SKM-1 treated with dmso at 0.1 percent for 144 hours (cell line): ENCODE data around the gene MTUS2.
"Not testable (repeated sequence)": the region's sequence is repeated elsewhere in the genome, so short reads cannot be mapped to it uniquely, and the experiment has no call there.

Source experiments
- DNase-seq: peaks from one replicate; lab custom pipeline; 2025; ENCODE audit not compliant: unreplicated experiment; lab: John Stamatoyannopoulos, UW

The MTUS2 gene

DNA sequence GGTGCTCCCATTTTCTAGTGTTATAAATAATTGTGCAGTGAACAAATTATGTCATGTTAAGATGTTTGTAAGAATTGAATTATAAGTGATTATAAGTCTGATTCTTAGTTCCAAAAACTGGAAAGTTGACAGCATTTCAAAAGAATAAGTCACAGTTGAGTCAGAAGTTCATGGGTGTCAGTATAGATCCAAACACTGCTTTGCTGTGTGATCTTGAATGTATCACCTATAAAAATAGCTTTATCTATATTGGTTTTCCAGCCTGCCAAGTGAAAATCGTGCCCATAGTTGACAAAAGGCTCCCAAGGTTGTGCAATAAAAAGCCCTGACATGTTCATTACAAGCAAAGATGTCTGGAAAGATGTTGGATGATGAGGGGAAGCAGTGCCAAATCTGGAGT, 336.0 kb downstream of the MTUS2 start:
- no peak for DNase-seq

DNA sequence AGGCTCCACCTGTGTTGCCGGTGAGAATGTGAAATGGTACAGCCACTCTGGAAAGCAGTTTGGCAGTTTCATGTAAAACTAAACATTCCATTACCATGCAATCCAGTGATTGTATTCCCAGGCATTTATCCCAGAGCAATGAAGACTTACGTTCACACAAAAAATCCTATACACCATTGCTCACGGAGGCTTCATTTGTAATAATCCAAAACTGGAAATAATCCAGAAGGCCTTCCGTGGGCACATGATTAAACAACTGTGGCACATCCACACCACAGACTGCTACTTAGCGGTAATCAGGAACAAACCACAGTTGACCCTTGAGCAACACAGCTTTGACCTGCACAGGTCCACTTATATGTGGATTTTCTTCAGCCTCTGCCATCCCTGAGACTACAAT, 339.7 kb downstream of the MTUS2 start:
- DNase-seq: no peak

DNA sequence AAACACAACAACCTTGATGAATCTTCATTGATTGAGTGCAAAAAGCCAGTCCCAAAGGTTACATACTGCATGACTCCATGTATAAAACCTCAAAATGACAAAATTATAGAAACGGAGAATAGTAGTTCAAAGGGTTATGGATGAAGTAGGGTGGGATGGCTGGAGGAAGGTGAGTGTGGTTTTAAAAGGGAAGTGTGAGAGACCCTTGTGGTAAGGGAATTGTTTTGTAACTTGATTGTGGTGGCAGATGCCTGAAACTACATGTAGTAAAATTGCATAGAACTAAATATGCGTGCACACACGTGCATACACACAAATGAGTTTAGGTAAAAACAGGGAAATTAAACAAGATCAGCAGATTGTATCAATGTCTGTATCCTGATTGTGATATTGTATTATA, 340.7 kb downstream of the MTUS2 start:
- peak; percentile 16 for DNase-seq

DNA sequence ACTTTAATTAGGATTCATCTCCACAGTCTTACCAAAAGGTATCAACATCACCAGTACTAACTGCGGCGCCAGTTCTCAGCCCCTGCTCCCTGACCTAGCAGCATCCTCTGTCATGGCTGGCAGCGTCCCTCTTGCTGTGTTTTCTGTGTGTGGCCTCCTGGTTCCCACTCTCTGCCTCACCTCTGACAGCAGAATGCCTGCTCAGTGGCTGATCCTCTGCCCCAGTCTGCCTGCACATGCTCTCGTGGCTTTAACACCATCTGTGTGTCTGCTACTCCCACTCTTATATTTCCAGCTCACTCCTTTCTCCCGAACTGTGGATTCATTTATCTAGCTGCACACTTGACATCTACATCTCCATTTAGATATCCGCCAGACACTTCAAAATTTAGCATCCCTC, 341.5 kb downstream of the MTUS2 start:
- no peak for DNase-seq

DNA sequence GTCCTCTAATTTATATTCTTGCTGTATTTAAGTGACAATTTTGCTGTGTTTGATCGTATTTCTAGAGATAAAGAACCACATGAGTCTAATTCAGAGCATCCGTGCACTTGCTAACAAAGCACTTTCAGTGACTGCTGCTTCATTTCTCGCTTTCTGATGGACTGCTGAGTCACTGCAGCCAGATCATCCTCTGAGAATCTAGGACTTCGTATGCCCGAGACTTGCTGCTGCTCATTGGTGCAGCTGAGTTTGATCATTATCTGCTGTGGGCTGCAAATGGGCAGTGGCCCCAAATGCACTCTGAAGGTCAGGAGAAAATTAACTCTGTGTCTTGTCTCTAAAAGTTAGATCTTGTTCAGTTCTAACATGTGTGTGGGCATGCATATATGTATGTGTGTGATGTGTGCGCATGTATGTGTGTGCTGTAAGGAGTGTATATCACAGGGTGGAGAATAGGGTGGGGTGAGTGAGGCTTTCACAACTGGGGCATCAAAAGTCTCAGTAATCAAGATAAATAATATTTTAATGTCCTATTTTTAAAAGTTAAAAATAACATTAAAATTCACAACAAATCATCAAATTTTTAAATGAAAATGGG, 342.6 kb downstream of the MTUS2 start:
- DNase-seq: no peak

DNA sequence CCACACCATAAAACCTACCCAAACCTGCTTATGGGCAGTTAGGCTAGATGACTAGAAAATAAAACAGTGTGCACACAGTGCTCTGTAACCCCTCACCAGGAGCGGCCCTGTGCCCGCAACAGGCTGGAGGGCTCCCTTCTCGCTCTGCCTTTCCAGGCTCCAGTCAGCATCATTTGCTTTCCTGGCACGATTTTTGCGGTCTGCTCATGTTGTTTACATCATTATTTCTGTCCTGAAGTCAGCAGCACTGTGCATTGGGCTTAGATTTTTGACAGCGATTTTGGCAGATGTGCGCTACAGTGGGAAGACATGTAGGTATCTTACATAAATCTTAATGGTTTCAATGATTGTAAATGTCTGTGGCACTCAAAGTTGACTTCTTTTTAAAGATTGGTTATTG, 344.0 kb downstream of the MTUS2 start:
- DNase-seq: no peak

DNA sequence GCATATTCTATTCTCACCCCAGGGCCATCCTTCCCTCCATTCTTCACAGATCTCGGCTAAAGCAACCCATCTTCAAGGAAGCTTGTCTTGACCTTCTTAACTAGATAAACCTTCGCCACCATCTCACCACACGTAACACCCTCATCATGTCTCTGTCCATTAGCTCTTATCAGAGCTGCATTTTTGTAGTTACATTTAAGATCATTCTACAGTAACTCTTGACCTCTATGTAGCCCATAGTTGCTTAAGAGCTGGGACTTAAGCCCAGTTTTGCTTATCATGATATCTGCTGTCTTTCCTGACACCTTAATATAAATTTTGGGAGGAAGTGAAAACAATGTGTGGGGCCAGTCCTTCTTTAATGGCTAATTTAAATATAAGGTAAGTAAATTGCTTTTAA, 345.1 kb downstream of the MTUS2 start:
- no peak for DNase-seq

DNA sequence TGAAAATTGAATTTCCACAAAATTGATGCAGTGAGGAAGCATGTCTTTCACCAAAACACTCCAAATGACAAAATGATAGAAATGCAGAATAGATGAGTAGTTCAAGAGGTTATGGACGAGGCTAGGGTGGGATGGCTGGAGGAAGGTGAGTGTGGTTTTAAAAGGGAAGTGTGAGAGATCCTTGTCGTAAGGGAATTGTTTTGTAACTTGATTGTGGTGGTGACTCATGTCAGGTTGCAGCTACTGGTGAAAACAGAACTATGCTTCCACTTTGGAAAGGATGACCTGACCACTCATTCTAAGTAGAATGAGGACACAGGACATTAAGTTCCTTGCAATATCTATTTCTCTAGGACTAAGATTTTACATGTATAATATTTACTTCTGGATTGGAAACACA, 345.7 kb downstream of the MTUS2 start:
- peak; percentile 95 for DNase-seq

DNA sequence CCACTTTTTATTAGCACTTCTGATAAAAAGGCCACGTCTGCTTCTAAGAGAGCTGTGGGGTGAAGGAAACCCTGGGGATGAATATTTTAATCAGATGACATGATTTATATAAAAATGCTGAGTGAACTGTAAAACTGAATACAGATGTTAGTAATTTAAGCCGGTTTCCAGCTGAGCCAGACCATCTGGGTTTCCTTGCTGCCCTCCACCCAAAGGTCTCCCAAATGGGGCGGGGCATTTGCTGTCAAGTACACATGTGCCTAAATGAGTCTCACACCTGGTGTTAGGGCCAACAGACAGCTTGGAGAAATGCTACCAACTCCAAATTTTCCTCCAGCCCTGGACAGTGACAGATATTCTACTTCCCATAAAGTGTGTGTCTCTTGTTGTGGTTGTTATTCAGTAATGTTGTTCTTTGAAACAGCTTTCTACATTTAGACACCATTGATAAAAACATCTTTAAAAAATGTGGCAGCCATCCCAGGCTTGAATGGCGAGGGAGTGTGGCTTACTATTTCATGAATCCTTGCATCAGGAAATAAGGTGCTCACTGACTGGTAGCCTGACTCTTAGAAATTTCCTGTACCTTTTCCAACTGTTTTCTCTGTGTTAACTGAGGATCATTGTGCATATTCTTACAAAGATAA, 350.4 kb downstream of the MTUS2 start:
- no peak for DNase-seq

DNA sequence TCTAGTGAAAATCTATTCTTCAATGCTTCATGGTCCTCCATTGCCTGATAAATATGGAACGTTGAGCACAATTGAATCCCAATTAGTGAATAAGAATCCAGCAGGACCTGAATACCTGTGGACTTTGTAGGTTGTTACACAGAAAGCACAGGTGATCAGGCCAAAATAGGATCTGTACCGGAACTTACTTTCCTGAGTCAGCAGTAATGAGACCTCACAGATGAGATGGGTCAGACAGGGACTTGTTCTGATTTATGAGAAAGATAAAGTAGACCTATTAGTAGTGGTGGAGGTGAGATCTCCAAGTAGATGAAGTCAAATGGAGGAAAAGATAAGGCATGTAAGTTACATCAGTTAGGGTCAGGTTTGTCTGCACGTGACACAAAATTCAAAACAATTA, 351.1 kb downstream of the MTUS2 start:
- no peak for DNase-seq

DNA sequence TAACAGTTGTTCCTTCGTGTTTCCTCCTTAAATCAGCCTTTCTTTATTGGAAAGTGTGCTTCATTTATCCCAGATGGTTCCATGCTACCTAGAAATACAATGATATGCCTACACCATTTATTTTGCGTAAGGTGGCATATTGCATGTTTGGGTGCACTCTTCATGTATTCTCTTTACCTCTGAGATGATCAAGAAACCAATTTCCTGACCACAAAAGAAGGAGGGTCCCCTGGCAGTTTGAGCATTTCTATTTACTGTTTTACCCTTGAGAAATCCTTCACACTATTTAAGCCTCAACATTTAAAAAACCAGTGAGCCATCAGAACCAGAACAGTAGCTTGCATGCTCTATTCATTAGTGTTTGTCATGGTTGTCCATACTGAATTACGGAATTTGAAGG, 354.0 kb downstream of the MTUS2 start:
- no peak for DNase-seq

DNA sequence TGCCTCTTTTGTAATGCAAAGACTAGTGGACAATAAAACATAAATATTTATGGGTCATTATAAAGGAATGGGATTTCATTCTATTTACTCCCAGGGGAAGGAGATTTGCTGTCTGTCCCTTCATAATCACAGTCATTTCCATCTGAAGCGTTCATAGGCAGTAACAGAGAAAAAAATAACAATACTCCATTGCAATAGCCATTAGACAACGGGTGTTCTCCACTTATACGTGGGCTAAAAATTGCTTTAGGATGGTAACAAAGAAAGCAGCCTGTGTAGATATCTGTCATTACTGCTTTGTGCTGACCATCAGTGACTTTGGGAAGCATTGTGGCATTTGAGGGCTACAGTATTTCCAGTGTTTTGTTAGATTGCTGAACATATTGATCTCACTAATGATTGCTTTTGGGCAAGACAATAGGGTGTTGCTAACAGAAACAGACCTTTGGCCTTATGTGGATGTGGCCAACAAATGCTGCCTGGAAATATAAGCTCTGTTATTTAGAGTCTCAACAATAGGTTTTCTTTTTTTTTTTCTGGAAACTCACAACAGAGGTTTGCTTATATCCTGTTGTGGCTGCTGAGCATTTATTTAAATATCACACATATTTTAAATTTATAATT, 355.2 kb downstream of the MTUS2 start:
- DNase-seq: no peak

DNA sequence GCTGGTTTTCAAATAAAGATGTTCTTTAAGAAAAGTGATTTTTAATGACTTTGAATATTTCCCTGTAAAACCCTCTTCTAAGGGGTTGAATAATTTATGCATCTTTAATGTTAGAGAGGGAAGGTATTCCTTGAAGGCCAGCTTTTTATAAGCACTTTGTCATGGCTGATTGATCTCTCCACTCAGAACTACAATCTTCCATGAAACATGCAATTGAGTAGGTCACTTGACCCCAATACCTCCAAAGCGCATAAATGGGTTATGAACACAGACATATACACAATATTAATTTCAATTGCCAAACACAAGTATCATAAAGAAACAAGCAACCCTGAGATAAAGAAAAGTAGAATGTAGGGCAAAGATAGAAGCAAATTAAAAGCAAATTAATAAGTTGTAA, 359.9 kb downstream of the MTUS2 start:
- no peak for DNase-seq

DNA sequence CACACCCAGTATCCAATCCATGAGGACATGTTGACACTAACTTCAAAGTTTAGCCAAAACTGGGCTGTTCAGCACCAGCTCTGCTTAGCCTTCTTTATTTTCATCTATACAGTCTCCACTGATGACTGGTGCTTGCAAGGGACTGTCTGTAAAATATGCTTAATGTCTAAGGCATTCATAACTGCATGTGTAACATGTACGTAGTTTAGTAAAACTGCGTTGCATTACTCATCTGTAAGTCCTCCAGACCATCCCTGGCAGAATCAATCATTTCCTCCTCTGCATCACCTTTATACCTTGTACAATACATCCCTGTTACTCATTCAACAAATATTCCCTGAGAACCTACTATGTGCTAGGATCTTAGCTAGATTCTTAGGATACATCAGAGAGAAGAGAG, 362.1 kb downstream of the MTUS2 start:
- DNase-seq: no peak

DNA sequence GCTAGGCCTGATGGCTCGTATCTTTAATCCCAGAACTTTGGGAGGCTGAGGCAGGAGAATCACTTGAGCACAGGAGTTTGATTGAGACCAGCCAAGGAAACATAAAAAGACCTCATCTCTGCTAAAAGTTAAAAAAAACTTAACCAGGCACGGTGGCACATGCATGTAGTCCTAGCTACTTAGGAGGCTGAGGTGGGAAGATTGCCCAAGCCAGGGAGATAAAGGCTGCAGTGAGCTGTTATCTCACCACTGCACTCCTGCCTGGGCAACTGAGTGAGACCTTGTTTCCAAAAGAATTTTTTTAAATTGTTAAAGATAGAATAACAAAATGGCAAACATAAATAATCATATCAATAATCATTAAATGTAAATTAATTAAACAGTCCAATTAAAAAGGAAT, 365.8 kb downstream of the MTUS2 start:
- no peak for DNase-seq

DNA sequence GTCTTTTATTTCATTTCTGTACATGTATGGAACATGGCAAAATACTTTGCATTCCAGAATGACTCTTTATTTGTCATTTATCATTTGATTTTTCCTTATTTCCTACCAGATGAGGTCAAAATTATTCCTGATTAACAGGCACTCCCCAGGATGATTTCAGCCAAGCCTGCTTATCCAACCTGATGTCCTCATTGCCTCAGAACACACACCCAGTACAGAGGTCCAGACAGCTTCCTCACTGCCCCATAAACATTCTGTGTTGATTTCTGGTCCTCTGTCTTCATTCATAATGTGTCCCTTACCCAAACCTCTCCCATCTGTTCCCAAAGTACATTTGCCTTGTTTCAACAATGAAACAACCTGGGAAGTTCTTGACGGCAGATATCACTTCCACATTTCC, 367.4 kb downstream of the MTUS2 start:
- no peak for DNase-seq

DNA sequence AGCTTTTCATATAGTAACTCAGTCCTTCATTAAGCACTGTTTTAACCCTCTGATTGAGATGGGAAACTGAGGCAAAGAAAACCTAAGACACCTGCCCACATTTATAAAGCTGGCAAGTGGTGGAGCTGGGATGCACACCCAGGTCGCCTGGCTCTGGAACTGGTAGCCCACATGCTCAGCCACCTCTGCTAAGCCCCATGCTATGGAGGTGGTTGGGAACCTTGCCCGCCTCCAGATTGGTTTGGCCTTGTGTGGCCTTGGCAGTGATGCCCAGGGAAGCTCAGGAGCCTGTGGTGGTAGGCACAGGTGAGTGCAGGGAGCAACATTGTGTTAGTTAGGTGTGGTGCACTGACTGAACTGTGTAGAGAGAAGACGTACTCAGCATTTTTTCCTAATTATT, 370.2 kb downstream of the MTUS2 start:
- no peak for DNase-seq

DNA sequence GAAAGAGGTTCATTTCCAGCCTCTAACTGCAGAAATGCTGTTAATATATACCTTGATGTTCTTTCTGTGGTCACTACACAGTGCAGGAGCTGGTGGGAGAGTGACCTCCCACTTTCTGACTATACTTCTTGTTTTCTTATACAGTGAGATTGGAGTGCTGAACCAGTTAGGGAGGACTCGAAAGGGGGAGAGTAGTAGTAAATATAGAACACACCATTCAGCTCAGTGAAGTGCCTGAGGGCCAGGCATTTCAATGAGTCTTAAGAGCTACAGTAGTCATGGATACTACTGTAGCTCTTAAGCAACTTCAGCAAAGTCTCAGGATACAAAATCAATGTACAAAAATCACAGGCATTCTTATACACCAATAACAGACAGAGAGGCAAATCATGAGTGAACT, 372.9 kb downstream of the MTUS2 start:
- DNase-seq: no peak

DNA sequence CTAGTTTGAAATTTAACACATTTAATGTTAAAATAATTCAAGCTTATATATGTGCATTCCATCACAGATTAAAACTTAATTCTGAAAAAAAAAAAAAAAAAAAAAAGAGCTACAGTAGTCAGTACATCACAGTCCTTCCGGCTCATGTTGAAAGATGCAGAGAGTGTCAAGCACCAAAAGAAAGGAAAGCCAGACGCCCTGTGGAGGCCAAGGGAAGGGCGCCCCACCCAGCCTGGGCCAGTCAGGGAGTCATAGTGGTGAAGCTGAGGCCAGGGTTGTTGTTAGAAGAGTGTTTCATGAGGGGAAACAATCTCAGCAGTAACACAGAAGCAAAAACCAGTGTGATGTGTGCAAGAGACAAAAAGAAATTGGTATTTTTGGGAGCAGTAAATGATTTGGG, 375.3 kb downstream of the MTUS2 start:
- DNase-seq: no peak

DNA sequence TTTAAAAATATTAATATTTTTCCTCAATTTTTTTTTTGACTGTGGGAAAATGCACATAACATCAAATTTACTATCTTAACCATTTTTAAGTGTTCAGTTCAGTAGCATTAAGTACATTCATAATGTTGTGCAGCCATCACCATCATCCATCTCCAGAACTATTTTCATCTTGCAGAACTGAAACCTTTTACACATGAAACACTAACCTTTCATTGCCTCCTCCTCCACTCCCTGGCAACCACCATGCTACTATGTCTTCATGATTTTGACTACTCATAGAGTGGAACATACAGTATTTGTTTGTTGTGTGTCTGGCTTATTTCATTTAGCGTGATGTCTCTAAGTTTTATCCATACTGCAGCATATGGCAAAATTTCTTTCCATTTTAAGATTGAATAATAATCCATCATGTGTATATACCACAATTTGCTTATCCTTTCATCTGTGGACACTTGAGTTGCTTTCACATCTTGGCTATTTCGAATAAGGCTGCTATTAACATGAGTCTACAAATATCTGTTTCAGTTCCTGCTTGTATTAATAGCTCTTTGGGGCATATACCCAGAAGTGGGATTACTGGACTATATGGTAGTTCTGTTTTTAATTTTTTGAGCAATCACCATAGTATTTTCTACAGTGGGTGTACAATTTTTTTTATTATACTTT, 376.4 kb downstream of the MTUS2 start:
- no peak for DNase-seq

DNA sequence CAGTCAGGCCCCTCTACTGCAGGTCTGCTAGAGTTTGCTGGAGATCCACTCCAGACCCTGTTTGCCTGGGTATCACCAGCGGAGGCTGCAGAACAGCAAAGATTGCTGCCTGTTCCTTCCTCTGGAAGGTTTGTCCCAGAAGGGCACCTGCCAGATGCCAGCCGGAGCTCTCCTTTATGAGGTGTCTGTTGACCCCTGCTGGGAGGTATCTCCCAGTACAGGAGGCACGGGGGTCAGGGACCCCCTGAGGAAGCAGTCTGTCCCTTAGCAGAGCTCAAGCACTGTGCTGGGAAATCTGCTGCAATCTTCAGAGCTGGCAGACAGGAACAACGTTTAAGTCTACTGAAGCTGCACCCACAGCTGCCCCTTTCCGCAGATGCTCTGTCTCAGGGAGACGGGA, 382.6 kb downstream of the MTUS2 start:
- DNase-seq: not testable (repeated sequence)

DNA sequence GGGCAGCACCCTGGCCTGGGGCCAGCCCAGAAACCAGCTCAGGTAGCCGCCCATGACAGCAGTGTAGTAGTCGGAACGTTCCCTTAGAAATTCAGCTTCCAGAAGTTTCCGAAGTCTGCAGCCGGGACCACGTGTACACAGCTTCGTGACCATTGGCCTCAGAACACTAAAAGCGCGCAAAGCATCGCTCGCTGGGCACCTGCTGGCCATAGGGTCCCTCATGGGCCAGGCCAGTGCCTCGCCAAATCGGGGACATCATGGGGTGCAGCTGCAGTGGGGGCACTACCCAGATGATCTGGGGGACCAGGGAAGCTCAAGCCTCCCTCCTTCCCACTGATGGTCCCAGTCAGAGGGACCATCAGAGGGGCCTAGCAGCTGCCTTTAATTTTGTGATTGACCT, 384.5 kb downstream of the MTUS2 start:
- no peak for DNase-seq
